K562 (cell line): Measurements from ENCODE around the gene TPCN1. TPM values are rescaled to one million over a fixed set of nuclear protein-coding genes. Genes with fewer than 3 reads are reported as not detected.

Experiments used
- CHD2 ChIP-seq: IDR thresholded peaks from 2 replicates; pipeline ENCODE4 v1.6.1; 2011; ENCODE audit warnings: low read depth, low read length
- DPF2 ChIP-seq: fragments of 450-650 bp; IDR thresholded peaks from 2 replicates; pipeline ENCODE4 v1.6.1; 2016
- MEIS2 ChIP-seq: fragments of 450-650 bp; IDR thresholded peaks from 2 replicates; pipeline ENCODE4 v1.6.1; 2014; ENCODE audit warnings: mild to moderate bottlenecking; ENCODE audit not compliant: partially characterized antibody
- MGA ChIP-seq: fragments of 450-650 bp; IDR thresholded peaks from 2 replicates; pipeline ENCODE4 v1.6.1; 2016; ENCODE audit warnings: mild to moderate bottlenecking, moderate library complexity
- NKRF ChIP-seq: fragments of 450-650 bp; IDR thresholded peaks from 2 replicates; pipeline ENCODE4 v1.6.1; 2016; ENCODE audit warnings: borderline replicate concordance
- TCF3 ChIP-seq: sonication (generic); formaldehyde crosslinking; IDR thresholded peaks from 2 replicates; pipeline ENCODE4 v1.4.0; 2020; ENCODE audit warnings: mild to moderate bottlenecking, missing genetic modification reagents
- ZNF592 ChIP-seq: fragments of 450-650 bp; IDR thresholded peaks from 2 replicates; pipeline ENCODE4 v1.6.1; 2017; ENCODE audit warnings: antibody characterized with exemption, mild to moderate bottlenecking
- polyA plus RNA-seq, 8 experiments: library from polyadenylated mRNA; depleted of rRNA in 4 of 8; stranded (reverse) in 5 of 8; unstranded in 3 of 8; fragments of >200 nt; fragmentation: Nextera tagmentation in 2 of 8; fragmentation: Illumina TruSeq in 1 of 8; extraction: Ambion mirVana in 2 of 8; extraction: Trizol in 1 of 8; gene quantifications; 2 replicates each; pipeline versions ENCODE4 v1.2.1 to v1.2.3, GENCODE V29; 2011 to 2014; ENCODE audit warnings: inconsistent platforms in 1 of 8, missing spikeins in 1 of 8
- total RNA-seq, 7 experiments: library from RNA; depleted of rRNA in 6 of 7; stranded (reverse); fragments of >200 nt in 6 of 7; fragmentation: Illumina TruSeq in 2 of 7; extraction: Trizol in 2 of 7; gene quantifications; 2 replicates each; pipeline versions ENCODE4 v1.2.1 to v1.2.3, GENCODE V29; 2011 to 2021; ENCODE audit warnings: low replicate concordance in 1 of 7

The TPCN1 gene
- total and polyA plus RNA-seq, 9 of the 15 experiments (the other 6 are each of a cell fraction or from before 2014, with no cell fraction given), result 0.80 to 23.8 (median 7.4) TPM

- peak; percentile 48 for TF ChIP-seq MGA
- TF ChIP-seq MEIS2, result peak; percentile 49
- TF ChIP-seq TCF3 (CRISPR knock-in tag), result peak; percentile 52
- no peak for TF ChIP-seq CHD2
- peak; percentile 69; the same call in 1 of the 2 replicates for TF ChIP-seq ZNF592
- TF ChIP-seq DPF2, result peak; percentile 40; the same call in 1 of the 2 replicates
- TF ChIP-seq NKRF, result peak; percentile 62; the same call in 1 of the 2 replicates
Observed at GRCh38 chr12:113245695-113246477, 24.6 kb downstream of the TPCN1 start (continued).
